ENCODE measurements around the gene SLIT3. TPM values are rescaled to one million over a fixed set of nuclear protein-coding genes. Genes with fewer than 3 reads are reported as not detected.
"Not testable (repeated sequence)": the region's sequence is repeated elsewhere in the genome, so short reads cannot be mapped to it uniquely, and the experiment has no call there.

The SLIT3 gene
- total RNA-seq, 1 donor from 2014 or later: 70.0 TPM

GRCh38 chr5:168750926-168751325 lies 550.0 kb downstream of the SLIT3 start:
- no peaks in the 10 kb centered on the region for H3K9me3 ChIP-seq
- no peak for TF ChIP-seq CTCF (IDR thresholded peaks at IDR 0.05)
- intact Hi-C loops (cut with DNase I): no loop called here
- no peak overlapping the region for H3K4me3 ChIP-seq
- no peak for DNase-seq
- H3K27ac ChIP-seq: no peak overlapping the region
- H3K36me3 ChIP-seq: peaks cover 8% of the 10 kb centered on the region
- no peaks in the 10 kb centered on the region for H3K27me3 ChIP-seq
- H3K4me1 ChIP-seq: no peaks in the 10 kb centered on the region
- no peak for ATAC-seq

DNA sequence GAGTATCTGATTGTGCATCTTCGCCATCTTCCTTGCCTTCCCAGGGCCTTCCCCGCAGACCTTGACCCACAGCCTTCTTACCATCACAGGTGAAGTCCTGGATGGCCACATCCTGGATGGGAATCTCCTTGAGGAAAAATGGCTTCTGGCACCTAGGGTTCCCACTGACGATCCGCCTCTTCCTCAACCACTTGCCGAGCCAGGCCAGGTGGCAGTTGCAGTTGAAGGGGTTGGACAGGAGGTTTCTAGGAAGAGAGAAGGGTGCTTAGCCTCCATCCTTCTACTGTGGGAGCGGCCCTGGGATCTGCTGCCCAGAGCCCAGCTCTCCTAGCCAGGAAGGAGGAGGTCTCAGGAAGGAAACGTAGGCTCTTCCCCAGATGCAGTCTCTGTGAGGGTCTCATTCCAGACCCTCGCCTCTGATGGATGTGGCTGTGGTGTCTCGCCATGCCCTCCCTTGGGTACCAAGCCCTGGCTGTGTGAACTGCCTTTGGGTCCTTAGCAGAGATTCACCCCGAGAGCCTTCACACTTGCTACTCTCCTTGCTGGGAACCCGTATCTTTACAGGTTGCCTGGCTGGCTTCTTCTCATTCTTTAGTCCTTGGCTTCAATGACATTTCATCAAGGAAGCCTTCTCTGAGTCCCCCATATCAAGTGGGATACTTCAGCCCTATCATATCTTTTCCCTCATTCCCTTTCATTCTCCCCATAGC lies 551.4 kb downstream of the SLIT3 start:
- H3K27ac ChIP-seq: no peak overlapping the region
- peaks cover 8% of the 10 kb centered on the region for H3K36me3 ChIP-seq
- ATAC-seq (no peak), DNase-seq (no peak)
- no peaks in the 10 kb centered on the region for H3K9me3 ChIP-seq
- no peak overlapping the region for H3K4me3 ChIP-seq
- intact Hi-C loops (cut with DNase I): no loop called here
- H3K4me1 ChIP-seq: no peaks in the 10 kb centered on the region
- no peak for TF ChIP-seq CTCF (IDR thresholded peaks at IDR 0.05)
- H3K27me3 ChIP-seq: no peaks in the 10 kb centered on the region

- no peak overlapping the region for H3K27ac ChIP-seq
- H3K4me1 ChIP-seq: no peaks in the 10 kb centered on the region
- H3K36me3 ChIP-seq: peaks cover 8% of the 10 kb centered on the region
- H3K4me3 ChIP-seq: no peak overlapping the region
- H3K27me3 ChIP-seq: no peaks in the 10 kb centered on the region
- no peaks in the 10 kb centered on the region for H3K9me3 ChIP-seq
- peak; percentile 57 for TF ChIP-seq CTCF (IDR thresholded peaks at IDR 0.05)
- intact Hi-C loops (cut with DNase I): no loop called here
- DNase-seq (no peak), ATAC-seq (peak; percentile 82)
These were observed 552.8 kb downstream of the SLIT3 start for GRCh38 chr5:168747987-168748777.

DNA sequence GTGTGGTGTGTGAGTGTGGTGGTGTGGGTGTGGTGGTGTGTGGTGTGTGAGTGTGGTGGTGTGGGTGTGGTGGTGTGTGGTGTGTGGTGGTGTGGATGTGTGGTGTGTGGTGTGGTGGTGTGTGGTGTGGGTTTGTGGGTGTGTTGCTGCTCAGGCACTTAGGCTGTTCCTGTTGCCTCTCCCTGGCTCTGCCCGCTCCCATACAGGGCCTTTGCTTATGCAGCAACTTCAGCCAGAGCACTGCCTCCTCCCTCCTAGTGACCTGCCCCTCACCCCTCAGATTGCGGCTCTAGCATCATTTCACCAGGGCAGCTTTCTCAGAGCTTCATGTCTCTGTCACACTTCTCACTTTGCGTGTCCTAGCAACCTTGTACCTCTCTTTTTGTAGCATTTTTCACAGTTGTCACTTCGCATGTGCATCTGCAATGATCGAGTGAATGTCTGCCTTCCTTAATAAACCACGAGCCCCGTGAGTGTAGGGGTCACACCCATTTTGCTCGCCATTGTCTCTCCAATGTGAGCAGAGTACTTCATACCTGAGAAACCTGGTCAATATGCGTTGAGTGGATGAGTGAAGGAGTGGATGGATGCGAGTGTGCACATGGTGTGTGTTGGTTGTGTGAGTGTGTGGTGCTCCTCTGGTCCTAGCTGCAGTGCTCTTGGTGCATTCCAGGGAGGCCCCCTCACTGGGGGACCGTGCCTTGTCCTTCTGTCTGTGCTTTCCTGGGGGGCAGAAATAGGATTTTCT lies 553.9 kb downstream of the SLIT3 start:
- no peaks in the 10 kb centered on the region for H3K36me3 ChIP-seq
- no peak overlapping the region for H3K4me3 ChIP-seq
- H3K9me3 ChIP-seq: no peaks in the 10 kb centered on the region
- no peak for TF ChIP-seq CTCF (IDR thresholded peaks at IDR 0.05)
- no peaks in the 10 kb centered on the region for H3K27me3 ChIP-seq
- no peak overlapping the region for H3K27ac ChIP-seq
- no peaks in the 10 kb centered on the region for H3K4me1 ChIP-seq
- no peak for ATAC-seq
- no peak for DNase-seq
- intact Hi-C loops (cut with DNase I): no loop called here

GRCh38 chr5:168746126-168746892 lies 554.6 kb downstream of the SLIT3 start:
- H3K27me3 ChIP-seq; H3K27ac ChIP-seq; intact Hi-C loops (cut with DNase I); H3K9me3 ChIP-seq; H3K4me1 ChIP-seq; ATAC-seq; DNase-seq; H3K36me3 ChIP-seq; H3K4me3 ChIP-seq: not testable (repeated sequence)

Measured in upper lobe of right lung (tissue), 1 donor.